Gastroesophageal sphincter (tissue), 3 donors: Measurements from ENCODE around the gene ADGRG3.

ENCODE experiments used
- CTCF ChIP-seq, 4 experiments: fragments of 200-600 bp in 2 of 4; fragments of 450-650 bp in 2 of 4; sonication (generic) in 1 of 4; IDR thresholded peaks; one replicate each; pipeline ENCODE4 v1.5.1; 2017 to 2019; ENCODE audit warnings: antibody characterized with exemption in 4 of 4, mild to moderate bottlenecking in 2 of 4, moderate library complexity in 2 of 4
- EP300 ChIP-seq: sonication (generic); formaldehyde crosslinking; IDR thresholded peaks from one replicate; pipeline ENCODE4 v1.6.1; 2017; ENCODE audit warnings: antibody characterized with exemption, mild to moderate bottlenecking
- POLR2A ChIP-seq, 2 donors: fragments of 450-650 bp; IDR thresholded peaks; one replicate each; pipeline ENCODE4 v1.6.1; 2017; ENCODE audit warnings: antibody characterized with exemption in 2 of 2, mild to moderate bottlenecking in 2 of 2, moderate library complexity in 1 of 2
- POLR2AphosphoS5 ChIP-seq: sonication (generic); formaldehyde crosslinking; IDR thresholded peaks from one replicate; pipeline ENCODE4 v1.6.1; 2017; ENCODE audit warnings: antibody characterized with exemption

- TF ChIP-seq CTCF (IDR thresholded peaks at IDR 0.05) (no peak), POLR2A (IDR thresholded peaks at IDR 0.05) (no peak), POLR2AphosphoS5 (no peak), EP300 (no peak)
Measured at GRCh38 chr16:57623251-57624043, 44.7 kb upstream of the ADGRG3 start.
